Activated naive CD4-positive, alpha-beta T cell treated with anti-CD3 and anti-CD28 coated beads for 36 hours (primary cell): ENCODE results near the gene FXYD6. TPM values are rescaled to one million over a fixed set of nuclear protein-coding genes. Genes with fewer than 3 reads are reported as not detected.

Source experiments
- CTCF ChIA-PET: fragments of 350-600 bp; sonication (Branson Sonifier 250); formaldehyde crosslinking; loops from one replicate; lab custom pipeline; 2021; ENCODE audit warnings: antibody characterized with exemption; lab: Charles Lee
- DNase-seq: peaks from one replicate; pipeline ENCODE4 v3.0.0-alpha.2; 2020
- H3K27ac Mint-ChIP-seq: one replicate; pipeline ENCODE4 v1.8.0; 2021; ENCODE audit warnings: mild to moderate bottlenecking, mixed read lengths
- H3K27me3 Mint-ChIP-seq: one replicate; pipeline ENCODE4 v1.8.0; 2021; ENCODE audit warnings: low read depth, mixed read lengths
- H3K36me3 Mint-ChIP-seq: one replicate; pipeline ENCODE4 v1.8.0; 2021; ENCODE audit warnings: low read depth, mixed read lengths
- H3K4me1 Mint-ChIP-seq: one replicate; pipeline ENCODE4 v1.8.0; 2021; ENCODE audit warnings: low read depth, mixed read lengths
- H3K4me3 Mint-ChIP-seq: one replicate; pipeline ENCODE4 v1.8.0; 2021; ENCODE audit warnings: mild to moderate bottlenecking, moderate library complexity, mixed read lengths
- H3K9me3 Mint-ChIP-seq: one replicate; pipeline ENCODE4 v1.8.0; 2021; ENCODE audit warnings: mixed read lengths
- intact Hi-C: fragments of 100-400 bp; cut with micrococcal nuclease; formaldehyde crosslinking; loops from one replicate; pipeline ENCODE4 v1.15.1; 2023
- total RNA-seq, 2 experiments: library from RNA; stranded (reverse); gene quantifications; one replicate each; pipeline ENCODE4 v1.2.3, GENCODE V29; 2021

Gene FXYD6
- total RNA-seq, 2 experiments from 2014 or later, result not detected

DNA sequence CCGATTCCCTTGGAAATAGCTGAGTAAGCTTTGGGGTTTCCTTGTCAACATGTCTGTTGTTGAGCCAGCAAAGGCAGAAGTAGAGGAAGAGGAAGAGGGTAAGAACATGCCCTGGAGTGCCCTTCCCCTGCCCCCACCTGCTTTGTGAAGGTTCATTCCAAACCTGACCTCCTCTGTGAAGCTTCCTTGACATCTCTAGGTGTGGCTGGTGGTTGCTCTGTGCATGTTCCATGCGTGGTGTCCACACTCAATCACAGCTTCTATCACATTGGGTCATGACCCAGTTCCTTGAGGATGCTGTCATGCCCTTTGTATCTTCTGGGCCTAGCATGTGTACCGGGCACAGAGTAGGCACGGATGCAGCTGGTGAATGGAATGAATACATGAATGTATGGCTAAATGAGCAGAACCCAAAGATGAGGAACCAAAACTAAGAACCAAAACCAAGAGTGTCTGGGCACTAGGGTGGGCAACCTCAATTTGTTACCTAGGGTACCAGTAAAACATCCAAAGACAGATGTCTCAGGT lies 23.7 kb upstream of the FXYD6 start:
- H3K4me3 Mint-ChIP-seq, result no peak overlapping the region
- CTCF ChIA-PET, result interaction anchor here (2.5 kb wide), 1 partner anchor 46 kb away, joined by 7 read pairs; no protein-coding TSS in a partner anchor
- intact Hi-C loops, result no loop called here
- no peak for DNase-seq
- H3K27ac Mint-ChIP-seq, result no peak overlapping the region
- H3K9me3 Mint-ChIP-seq, result no peaks in the 10 kb centered on the region
- H3K27me3 Mint-ChIP-seq, result no peaks in the 10 kb centered on the region
- no peaks in the 10 kb centered on the region for H3K36me3 Mint-ChIP-seq
- no peaks in the 10 kb centered on the region for H3K4me1 Mint-ChIP-seq

DNA sequence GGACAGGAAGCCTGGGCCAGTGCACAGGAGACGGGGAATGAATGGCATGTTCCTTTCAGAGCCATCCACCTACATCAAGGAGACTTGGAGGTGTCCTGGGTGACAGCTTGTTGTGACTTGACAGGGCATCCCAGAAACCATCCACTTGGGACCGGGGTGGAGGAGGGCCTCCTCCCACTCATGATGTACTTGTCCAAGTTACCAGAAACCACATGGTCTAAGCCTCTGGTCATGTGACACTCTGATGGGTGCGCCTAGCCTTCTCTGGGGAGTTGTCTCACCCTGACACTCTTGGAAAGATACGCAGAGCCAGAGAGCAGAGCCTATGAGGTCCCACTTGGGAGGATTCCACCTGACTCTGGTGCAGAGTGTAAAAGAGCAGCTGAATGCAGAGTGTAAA lies 21.6 kb upstream of the FXYD6 start:
- Mint-ChIP-seq H3K36me3 (peaks cover 2% of the 10 kb centered on the region), H3K4me1 (no peaks in the 10 kb centered on the region), H3K9me3 (peaks cover 3% of the 10 kb centered on the region), H3K4me3 (no peak overlapping the region), H3K27me3 (peaks cover 9% of the 10 kb centered on the region), H3K27ac (no peak overlapping the region)
- intact Hi-C loops, result no loop called here
- CTCF ChIA-PET, result interaction anchor here (2.5 kb wide), 1 partner anchor 48 kb away, joined by 7 read pairs; no protein-coding TSS in a partner anchor
- no peak for DNase-seq

DNA sequence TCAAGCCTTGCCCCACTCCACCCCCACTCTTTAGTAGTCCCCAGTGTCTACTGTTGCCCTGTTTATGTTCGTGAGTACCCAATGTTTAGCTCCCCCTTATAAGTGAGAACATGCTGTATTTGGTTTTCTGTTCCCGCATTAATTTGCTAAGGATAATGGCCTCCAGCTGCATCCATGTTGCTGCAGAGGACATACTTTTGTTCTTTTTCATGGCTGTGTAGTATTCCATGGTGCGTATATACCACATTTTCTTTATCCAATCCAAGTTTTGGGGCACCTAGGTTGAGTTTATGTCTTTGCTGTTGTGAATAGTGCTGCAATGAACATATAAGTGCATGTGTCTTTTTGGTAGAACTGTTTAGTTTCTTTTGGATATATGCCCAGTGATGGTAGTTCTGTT lies 16.2 kb upstream of the FXYD6 start:
- H3K27me3 Mint-ChIP-seq, result peaks cover 11% of the 10 kb centered on the region
- peaks cover 2% of the 10 kb centered on the region for H3K36me3 Mint-ChIP-seq
- DNase-seq, result no peak
- peaks cover 7% of the 10 kb centered on the region for H3K9me3 Mint-ChIP-seq
- no peak overlapping the region for H3K4me3 Mint-ChIP-seq
- H3K27ac Mint-ChIP-seq, result no peak overlapping the region
- CTCF ChIA-PET, result no interaction called here
- H3K4me1 Mint-ChIP-seq, result no peaks in the 10 kb centered on the region
- intact Hi-C loops, result no loop called here

DNA sequence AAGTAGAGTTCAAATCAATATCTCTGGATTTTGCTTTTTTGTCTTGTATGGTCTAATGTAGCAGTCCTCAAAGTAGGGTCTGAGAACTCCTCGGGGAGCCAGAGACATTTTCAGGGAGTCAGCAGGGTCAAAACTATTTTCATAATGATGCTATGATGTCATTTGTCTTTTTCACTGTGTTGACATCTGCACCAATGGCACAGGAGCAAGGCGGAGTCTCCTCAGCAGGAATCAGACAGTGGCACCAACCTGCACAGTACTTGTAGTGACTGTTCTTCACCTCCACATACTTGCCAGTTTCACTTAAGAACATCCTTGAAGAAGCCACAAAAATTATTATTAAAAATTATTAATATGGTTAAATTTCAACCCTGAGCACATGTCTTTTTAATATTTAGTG lies 14.9 kb upstream of the FXYD6 start:
- Mint-ChIP-seq H3K27ac (no peak overlapping the region), H3K4me3 (no peak overlapping the region), H3K9me3 (peaks cover 7% of the 10 kb centered on the region), H3K4me1 (no peaks in the 10 kb centered on the region), H3K27me3 (peaks cover 11% of the 10 kb centered on the region), H3K36me3 (peaks cover 2% of the 10 kb centered on the region)
- intact Hi-C loops, result no loop called here
- CTCF ChIA-PET, result no interaction called here
- DNase-seq, result no peak

DNA sequence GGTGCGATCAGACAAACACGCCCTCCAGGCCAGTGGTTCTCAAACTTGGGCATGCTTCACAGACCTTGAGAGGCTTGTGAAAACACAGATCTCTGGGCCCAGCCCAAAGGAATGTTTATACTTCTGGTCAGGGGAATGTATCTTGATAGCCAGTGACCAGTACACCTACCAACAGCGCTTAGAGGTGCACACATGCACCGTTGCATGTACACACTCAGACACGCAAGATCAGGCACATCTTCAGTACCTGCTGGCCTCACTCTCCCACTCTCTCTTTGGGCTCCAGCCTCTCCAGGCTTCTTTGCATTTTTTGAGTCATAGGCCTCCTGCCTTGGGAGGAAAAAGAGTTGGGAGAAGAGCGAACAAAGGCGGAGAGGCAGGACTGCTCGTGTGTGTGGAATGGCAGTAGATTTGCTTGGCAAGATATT lies 11.7 kb upstream of the FXYD6 start:
- peaks cover 4% of the 10 kb centered on the region for H3K9me3 Mint-ChIP-seq
- H3K4me1 Mint-ChIP-seq, result no peaks in the 10 kb centered on the region
- peaks cover 3% of the 10 kb centered on the region for H3K27me3 Mint-ChIP-seq
- CTCF ChIA-PET, result no interaction called here
- H3K36me3 Mint-ChIP-seq, result no peaks in the 10 kb centered on the region
- H3K27ac Mint-ChIP-seq, result no peak overlapping the region
- DNase-seq, result no peak
- intact Hi-C loops, result no loop called here
- H3K4me3 Mint-ChIP-seq, result no peak overlapping the region

DNA sequence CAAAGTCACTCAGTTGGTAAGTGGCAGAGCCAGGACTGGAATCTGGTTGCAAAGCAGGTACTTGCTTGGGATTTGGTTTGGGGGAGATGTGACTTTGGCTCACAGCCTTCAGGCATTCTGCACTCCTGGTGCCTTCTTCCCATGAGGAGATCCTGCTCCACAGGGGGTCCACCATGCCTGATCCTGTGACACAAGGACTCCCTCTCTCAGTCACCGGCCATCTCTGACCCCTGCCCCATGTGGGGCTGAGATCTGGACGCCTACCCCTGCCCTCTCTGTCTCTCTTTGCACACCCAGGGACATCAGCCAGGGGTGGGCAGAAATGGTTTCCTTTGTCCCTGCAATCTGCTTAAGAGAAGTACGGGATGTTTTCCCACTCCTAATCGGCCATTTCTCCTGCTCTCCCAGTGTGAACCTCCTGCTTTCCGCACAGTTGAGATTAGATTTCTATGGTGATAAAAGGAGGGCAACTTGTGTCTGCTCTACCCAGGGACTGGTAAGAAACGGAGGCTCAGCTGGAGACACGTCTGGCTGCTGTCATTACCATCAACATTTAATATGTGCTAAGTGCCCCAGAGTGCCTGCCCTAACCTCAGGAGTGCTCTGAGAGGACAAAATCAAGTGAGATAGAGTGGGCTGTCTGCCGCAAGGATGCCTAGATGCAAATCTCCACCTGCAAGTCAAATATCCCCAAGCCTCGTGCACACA lies 11.1 kb upstream of the FXYD6 start:
- no peak for DNase-seq
- no peak overlapping the region for H3K4me3 Mint-ChIP-seq
- CTCF ChIA-PET, result no interaction called here
- no peaks in the 10 kb centered on the region for H3K27me3 Mint-ChIP-seq
- no peak overlapping the region for H3K27ac Mint-ChIP-seq
- intact Hi-C loops, result no loop called here
- H3K9me3 Mint-ChIP-seq, result no peaks in the 10 kb centered on the region
- no peaks in the 10 kb centered on the region for H3K4me1 Mint-ChIP-seq
- no peaks in the 10 kb centered on the region for H3K36me3 Mint-ChIP-seq

DNA sequence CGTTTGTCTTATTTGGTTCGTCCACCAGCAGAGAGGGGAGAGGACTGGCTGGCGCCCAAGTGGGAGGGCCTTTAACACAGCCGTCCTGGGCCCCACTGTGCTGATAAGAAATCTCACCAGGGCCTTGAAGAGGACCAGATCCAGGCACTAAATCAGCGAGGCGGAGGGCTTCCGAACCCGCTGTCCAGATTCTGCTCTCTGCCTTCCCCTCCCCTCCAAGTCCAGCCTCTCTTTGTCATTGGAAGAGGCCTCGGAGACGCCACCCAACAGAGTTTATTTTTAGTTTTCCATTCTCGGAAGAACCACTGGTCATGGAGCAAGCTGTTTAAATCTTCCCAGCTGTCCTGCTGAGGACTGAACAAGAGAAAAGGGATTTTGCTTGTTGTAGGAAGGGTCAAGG lies 9.3 kb upstream of the FXYD6 start:
- H3K27me3 Mint-ChIP-seq, result no peaks in the 10 kb centered on the region
- no peak overlapping the region for H3K27ac Mint-ChIP-seq
- no peak for DNase-seq
- no peaks in the 10 kb centered on the region for H3K4me1 Mint-ChIP-seq
- no peaks in the 10 kb centered on the region for H3K9me3 Mint-ChIP-seq
- CTCF ChIA-PET, result no interaction called here
- H3K36me3 Mint-ChIP-seq, result no peaks in the 10 kb centered on the region
- H3K4me3 Mint-ChIP-seq, result no peak overlapping the region
- intact Hi-C loops, result no loop called here

DNA sequence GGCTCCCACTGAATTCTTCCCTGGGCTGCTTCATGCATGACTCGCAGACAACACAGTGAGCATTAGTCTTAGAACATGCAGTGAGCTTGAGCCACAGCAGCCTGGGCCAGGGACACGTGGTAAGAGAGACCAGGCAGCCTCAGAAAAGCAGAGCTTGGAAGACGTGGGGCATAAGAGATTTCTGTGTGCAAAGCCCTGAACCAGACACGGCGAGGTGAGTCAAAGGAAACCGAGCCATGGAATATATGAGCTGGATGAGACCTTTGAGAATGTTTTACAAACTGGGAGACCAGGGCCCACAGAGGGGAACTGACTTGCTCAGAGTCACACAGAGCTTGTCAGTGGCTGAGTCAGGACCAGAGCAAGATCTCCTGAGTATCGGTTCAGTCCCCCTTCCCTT lies 8.5 kb upstream of the FXYD6 start:
- H3K4me3 Mint-ChIP-seq, result no peak overlapping the region
- H3K36me3 Mint-ChIP-seq, result no peaks in the 10 kb centered on the region
- intact Hi-C loops, result no loop called here
- no peaks in the 10 kb centered on the region for H3K4me1 Mint-ChIP-seq
- CTCF ChIA-PET, result interaction anchor here (1.5 kb wide), 1 partner anchor 62 kb away, joined by 4 read pairs; no protein-coding TSS in a partner anchor
- peaks cover 2% of the 10 kb centered on the region for H3K27me3 Mint-ChIP-seq
- H3K27ac Mint-ChIP-seq, result no peak overlapping the region
- no peaks in the 10 kb centered on the region for H3K9me3 Mint-ChIP-seq
- no peak for DNase-seq

DNA sequence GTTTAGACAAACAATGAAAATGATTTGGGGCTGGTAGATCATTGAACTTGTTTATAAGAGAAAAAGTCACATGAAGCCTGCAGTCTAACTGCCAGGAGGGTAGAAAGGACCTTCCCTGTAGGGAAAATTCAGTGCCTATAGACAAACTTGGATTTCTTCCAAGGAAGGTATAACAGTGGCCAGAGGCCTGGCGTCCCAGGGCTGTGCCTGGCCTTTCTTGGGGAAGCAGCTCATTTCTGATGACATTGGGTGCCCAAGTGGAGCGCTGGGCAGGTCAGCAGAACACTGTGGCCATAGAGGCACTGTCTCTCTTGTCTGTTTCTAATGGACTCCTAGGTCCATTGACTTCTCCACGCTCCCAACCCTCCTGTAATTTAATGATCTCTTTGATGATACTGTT lies 6.6 kb upstream of the FXYD6 start:
- Mint-ChIP-seq H3K27ac (no peak overlapping the region), H3K9me3 (no peaks in the 10 kb centered on the region), H3K27me3 (peaks cover 8% of the 10 kb centered on the region), H3K4me3 (no peak overlapping the region), H3K36me3 (no peaks in the 10 kb centered on the region), H3K4me1 (no peaks in the 10 kb centered on the region)
- intact Hi-C loops, result no loop called here
- no peak for DNase-seq
- CTCF ChIA-PET, result no interaction called here

DNA sequence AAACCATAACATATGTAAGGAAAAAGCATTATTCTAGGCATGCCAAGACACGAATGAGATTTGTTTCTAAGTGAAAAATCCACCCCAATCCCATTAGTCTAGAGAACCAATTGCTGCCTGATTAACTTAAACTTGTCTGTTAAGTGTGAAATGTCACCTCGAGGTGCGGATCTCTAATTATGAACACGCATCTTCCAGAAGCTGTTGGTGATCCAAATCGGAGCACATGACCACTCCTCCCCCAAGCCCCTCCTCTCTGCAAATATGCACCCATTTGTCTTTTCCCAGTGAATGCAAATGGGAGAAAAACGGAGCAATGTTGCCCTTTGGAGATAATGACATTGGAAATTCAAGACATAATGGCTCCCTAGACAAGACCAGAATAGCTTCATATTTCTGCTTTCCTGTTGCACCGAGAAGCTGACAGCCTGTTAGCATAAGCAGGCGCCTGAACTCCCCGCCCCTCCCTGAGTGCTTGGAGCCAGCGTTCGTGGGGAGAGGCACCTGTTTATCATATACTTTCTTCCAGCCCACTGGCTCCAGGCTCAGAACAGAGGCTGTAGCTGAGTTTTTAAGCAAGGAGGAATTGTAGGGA lies 6.0 kb upstream of the FXYD6 start:
- no peak for DNase-seq
- H3K4me1 Mint-ChIP-seq, result no peaks in the 10 kb centered on the region
- CTCF ChIA-PET, result no interaction called here

DNA sequence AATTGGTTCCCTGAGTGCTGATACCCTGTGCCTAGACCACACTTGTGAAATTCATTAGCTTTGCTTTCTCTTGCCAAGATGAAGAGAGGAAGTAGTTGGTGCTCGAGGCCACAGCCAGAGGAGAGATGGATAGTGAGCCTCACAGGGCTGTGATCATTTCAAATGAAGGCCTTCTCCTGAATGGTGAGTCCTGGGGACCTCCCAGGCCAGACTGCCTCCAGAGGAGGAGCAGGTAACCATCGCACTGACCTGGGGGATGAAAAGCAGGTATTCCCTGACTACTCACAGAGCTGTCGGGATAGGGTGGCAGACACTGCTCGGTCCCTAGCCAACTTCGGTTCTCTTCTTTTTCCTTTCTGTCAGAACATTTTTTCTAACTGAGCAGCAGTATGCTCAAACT lies 4.8 kb upstream of the FXYD6 start:
- CTCF ChIA-PET, result no interaction called here
- H3K27me3 Mint-ChIP-seq, result peaks cover 21% of the 10 kb centered on the region
- DNase-seq, result no peak

More for the DNA sequence above, 6.0 kb upstream of the FXYD6 start:
- Mint-ChIP-seq H3K9me3 (no peaks in the 10 kb centered on the region), H3K27me3 (peaks cover 12% of the 10 kb centered on the region), H3K4me3 (no peak overlapping the region), H3K27ac (no peak overlapping the region), H3K36me3 (no peaks in the 10 kb centered on the region)
- intact Hi-C loops, result no loop called here

DNA sequence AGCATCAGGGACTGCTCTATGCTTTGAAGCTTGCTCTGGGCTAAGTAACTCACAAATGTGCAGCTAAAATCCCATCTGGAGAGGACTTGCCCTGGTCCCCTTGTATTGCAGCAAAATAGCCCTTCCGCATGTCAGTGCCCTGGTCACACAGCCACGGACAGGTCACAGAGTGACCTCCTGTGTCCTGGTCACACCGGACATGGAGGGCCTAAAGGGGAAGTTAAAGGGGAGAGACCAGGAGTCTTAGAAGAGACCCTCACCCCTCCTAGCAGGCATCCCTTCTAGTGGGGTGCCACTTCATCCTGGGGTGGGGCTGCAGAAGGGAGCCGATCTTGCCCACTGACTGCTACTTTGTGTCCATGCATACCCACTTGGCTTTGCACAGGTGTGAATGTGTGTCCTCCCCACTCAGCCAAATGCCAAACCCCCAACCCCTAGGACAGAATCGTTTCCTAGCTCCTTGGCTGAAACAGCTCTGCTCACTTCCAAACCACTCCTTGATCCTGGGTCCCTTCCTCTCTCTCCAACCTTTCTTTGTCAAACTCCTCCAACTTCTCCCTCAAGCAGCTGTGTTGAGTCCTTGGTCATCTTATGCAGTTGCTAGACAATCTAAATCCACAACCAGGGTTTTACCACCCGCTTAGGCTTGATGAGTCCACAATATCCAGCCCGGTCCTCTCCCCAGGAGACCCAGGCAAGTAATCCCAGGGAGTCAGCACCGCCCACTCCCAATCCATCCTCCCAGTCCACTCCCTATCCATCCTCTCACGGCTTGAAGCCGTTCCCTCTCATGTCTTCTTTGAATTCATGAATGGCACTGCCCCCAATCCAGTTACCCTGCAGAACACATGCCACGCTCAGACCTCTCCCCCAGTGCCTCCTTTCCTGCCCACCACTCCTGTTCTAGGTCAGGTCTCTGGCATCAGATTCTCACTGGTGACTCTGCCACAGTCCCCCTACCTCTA lies 3.3 kb upstream of the FXYD6 start:
- H3K36me3 Mint-ChIP-seq, result no peaks in the 10 kb centered on the region
- no peak overlapping the region for H3K27ac Mint-ChIP-seq
- CTCF ChIA-PET, result no interaction called here
- peaks cover 17% of the 10 kb centered on the region for H3K4me1 Mint-ChIP-seq
- no peak overlapping the region for H3K4me3 Mint-ChIP-seq
- peaks cover 35% of the 10 kb centered on the region for H3K27me3 Mint-ChIP-seq
- no peak for DNase-seq
- intact Hi-C loops, result no loop called here
- H3K9me3 Mint-ChIP-seq, result no peaks in the 10 kb centered on the region

More for the DNA sequence above, 4.8 kb upstream of the FXYD6 start:
- Mint-ChIP-seq H3K27ac (no peak overlapping the region), H3K4me3 (no peak overlapping the region), H3K4me1 (peaks cover 4% of the 10 kb centered on the region), H3K9me3 (no peaks in the 10 kb centered on the region), H3K36me3 (no peaks in the 10 kb centered on the region)
- intact Hi-C loops, result no loop called here
